ENCODE results near the gene KLHL22. TPM values are rescaled to one million over a fixed set of nuclear protein-coding genes. Genes with fewer than 3 reads are reported as not detected.

KLHL22 gene
- total RNA-seq, 1 donor from 2014 or later: 18.0 TPM

GRCh38 chr22:20464912-20465758 is 30.5 kb downstream of the KLHL22 start:
- no peak overlapping the region for H3K4me3 ChIP-seq (ENCODE audit: low read depth, low read length)
- TF ChIP-seq CTCF (conservative IDR thresholded peaks at IDR 0.05; ENCODE audit: low read depth, low read length): no peak
- no peak for DNase-seq (ENCODE audit: low read depth)

DNA sequence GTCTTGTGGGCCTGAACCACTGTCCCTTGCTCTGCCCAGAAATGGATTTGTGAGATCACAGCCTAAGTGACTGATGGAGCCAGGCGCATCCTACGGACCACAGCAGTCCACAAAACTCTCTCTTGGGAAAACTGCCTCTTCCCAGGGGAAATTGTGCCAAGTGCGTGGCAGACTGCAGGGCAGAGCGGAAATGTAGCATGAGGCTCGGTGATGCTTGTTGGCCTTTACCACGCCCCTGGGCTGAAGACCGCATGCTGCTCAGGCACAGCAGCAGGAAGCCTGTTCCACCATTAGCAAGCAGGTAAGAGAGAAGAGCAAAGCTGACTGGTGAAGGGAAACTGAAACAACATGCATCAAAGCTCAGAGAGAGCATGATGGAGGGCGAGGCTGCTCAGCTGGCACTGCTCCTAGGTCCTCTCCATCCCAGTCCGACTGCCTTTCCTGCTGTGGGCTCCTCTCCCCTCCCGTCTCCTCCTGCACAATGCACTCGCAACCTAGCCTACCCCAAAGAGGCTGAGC is 31.4 kb downstream of the KLHL22 start:
- TF ChIP-seq CTCF (conservative IDR thresholded peaks at IDR 0.05; ENCODE audit: low read depth, low read length): no peak
- no peak for DNase-seq (ENCODE audit: low read depth)
- H3K4me3 ChIP-seq (ENCODE audit: low read depth, low read length): no peak overlapping the region

DNA sequence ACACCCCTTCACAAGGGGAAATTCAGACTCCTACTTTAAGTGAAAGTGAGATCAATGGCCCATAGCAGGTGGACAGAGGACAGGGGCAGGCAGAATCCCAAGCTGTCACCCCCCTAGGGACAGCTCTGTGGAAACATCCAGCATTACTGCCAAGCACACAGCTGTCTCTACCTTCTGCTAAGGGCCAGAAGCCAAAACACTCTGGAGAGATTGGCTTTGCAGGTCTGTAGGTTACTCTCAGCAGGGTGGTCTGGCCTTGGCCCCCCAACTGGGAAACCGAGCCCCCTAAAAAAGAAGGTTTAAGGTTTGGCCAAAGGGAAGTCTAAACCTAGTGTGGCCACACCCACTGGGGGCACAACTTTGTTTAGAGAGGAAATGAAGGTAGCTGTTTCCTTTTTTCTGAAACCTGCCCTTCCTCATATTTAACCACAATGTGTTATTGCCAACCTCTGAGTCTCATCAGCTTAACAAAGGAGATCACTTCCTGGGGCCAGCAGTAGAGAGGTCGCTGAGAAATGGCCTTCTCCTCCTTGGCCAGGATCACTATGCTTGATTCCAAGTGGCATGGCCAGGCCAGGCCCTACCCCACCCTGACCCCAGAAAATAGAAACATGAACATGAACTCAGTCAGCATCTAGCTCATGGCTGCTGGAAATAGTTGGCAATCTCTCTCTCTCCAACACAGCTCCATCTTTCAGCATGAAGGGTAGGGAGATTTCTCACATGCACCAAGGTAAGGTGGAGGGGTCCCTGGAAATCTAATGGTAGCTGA is 32.1 kb downstream of the KLHL22 start:
- no peak for DNase-seq (ENCODE audit: low read depth)
- no peak overlapping the region for H3K4me3 ChIP-seq (ENCODE audit: low read depth, low read length)
- no peak for TF ChIP-seq CTCF (conservative IDR thresholded peaks at IDR 0.05; ENCODE audit: low read depth, low read length)

DNA sequence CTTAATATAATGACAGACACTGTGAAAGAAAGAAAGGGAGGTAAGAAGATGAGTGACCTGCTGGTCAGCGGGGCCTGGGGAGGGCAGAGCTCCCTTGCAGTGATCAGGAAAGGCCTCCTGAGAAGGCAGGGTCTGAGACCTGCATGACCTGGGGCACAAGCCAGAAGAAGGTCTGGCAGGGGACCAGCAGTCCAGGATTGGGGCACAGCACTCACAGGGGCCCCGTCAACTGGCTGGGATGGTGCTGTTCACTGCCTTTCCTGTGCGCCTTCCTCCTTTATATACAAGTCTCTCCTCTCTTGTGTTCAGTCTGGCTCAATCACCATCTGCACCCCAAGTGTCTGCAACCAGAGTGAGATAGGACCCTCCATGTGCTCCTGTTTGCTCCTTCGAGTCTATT is 35.7 kb downstream of the KLHL22 start:
- H3K4me3 ChIP-seq (ENCODE audit: low read depth, low read length): no peak overlapping the region
- TF ChIP-seq CTCF (conservative IDR thresholded peaks at IDR 0.05; ENCODE audit: low read depth, low read length): no peak
- no peak for DNase-seq (ENCODE audit: low read depth)

DNA sequence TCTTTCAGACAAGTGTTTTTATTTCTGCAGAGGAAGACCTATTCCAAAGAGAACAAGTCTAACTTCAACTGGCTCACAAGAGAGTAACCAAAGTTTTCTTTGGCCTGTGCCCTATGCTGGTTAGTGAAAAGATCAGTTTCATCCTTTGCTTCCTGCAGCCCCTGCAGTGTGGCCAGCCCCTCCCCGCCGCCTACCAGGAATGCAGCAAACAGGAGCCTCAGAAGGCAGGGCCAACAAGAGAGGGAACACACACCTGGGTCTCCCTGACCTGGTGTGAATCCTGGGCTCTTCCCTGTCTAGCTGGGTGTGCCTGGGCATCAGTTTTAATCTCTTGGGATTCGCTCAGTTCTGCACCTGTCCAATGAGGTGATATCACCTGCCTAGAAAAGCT is 36.4 kb downstream of the KLHL22 start:
- DNase-seq (ENCODE audit: low read depth): no peak
- TF ChIP-seq CTCF (conservative IDR thresholded peaks at IDR 0.05; ENCODE audit: low read depth, low read length): no peak
- H3K4me3 ChIP-seq (ENCODE audit: low read depth, low read length): no peak overlapping the region

- H3K4me3 ChIP-seq (ENCODE audit: low read depth, low read length): no peak overlapping the region
- no peak for TF ChIP-seq CTCF (conservative IDR thresholded peaks at IDR 0.05; ENCODE audit: low read depth, low read length)
- no peak for DNase-seq (ENCODE audit: low read depth)
These were observed 37.0 kb downstream of the KLHL22 start for GRCh38 chr22:20458530-20459151.

Data from epithelial cell of proximal tubule (primary cell).